Measurements from ENCODE around the gene PPP6R2. TPM values are rescaled to one million over a fixed set of nuclear protein-coding genes. Genes with fewer than 3 reads are reported as not detected.
A peak's percentile ranks its signal among the peaks of the same experiment; 100 is the strongest.

The PPP6R2 gene
- polyA plus RNA-seq, 1 donor: 35.5 TPM

GRCh38 chr22:50305393-50305922 lies 37.7 kb upstream of the PPP6R2 start:
- DNase-seq (ENCODE audit: low read depth): no peak

- no peak for DNase-seq (ENCODE audit: low read depth)
Measured at GRCh38 chr22:50305923-50306566, 37.1 kb upstream of the PPP6R2 start.

GRCh38 chr22:50306753-50307749 lies 36.1 kb upstream of the PPP6R2 start, which contains the start of gene PLXNB2:
TSS of gene PLXNB2 (minus strand) at chr22:50307646. CDS start at chr22:50290584, 17,062 bp downstream.
- DNase-seq (ENCODE audit: low read depth): peak; percentile 54

- no peak for DNase-seq (ENCODE audit: low read depth)
Measured at GRCh38 chr22:50307890-50308596, 35.1 kb upstream of the PPP6R2 start.

- no peak for DNase-seq (ENCODE audit: low read depth)
Measured at GRCh38 chr22:50308597-50308935, 34.6 kb upstream of the PPP6R2 start.

- DNase-seq (ENCODE audit: low read depth): no peak
Measured at GRCh38 chr22:50308986-50309600, 34.0 kb upstream of the PPP6R2 start.

GRCh38 chr22:50309601-50309991 lies 33.5 kb upstream of the PPP6R2 start:
- no peak for DNase-seq (ENCODE audit: low read depth)

GRCh38 chr22:50310031-50310722 lies 33.0 kb upstream of the PPP6R2 start:
- DNase-seq (ENCODE audit: low read depth): no peak

GRCh38 chr22:50310949-50311444 lies 32.1 kb upstream of the PPP6R2 start:
- no peak for DNase-seq (ENCODE audit: low read depth)

- no peak for DNase-seq (ENCODE audit: low read depth)
Measured at GRCh38 chr22:50311606-50312351, 31.3 kb upstream of the PPP6R2 start.

- no peak for DNase-seq (ENCODE audit: low read depth)
Measured at GRCh38 chr22:50312371-50312770, 30.8 kb upstream of the PPP6R2 start.

GRCh38 chr22:50313021-50313420 lies 30.1 kb upstream of the PPP6R2 start:
- no peak for DNase-seq (ENCODE audit: low read depth)

GRCh38 chr22:50313600-50313999 lies 29.5 kb upstream of the PPP6R2 start:
- DNase-seq (ENCODE audit: low read depth): no peak

- DNase-seq (ENCODE audit: low read depth): no peak
Measured at GRCh38 chr22:50314081-50314454, 29.1 kb upstream of the PPP6R2 start.

- DNase-seq (ENCODE audit: low read depth): no peak
Measured at GRCh38 chr22:50314455-50315288, 28.5 kb upstream of the PPP6R2 start.

GRCh38 chr22:50315289-50316113 lies 27.6 kb upstream of the PPP6R2 start:
- no peak for DNase-seq (ENCODE audit: low read depth)

- no peak for DNase-seq (ENCODE audit: low read depth)
Measured at GRCh38 chr22:50316114-50317065, 26.7 kb upstream of the PPP6R2 start.

Data from forelimb muscle (tissue), 1 donor.